Dermis microvascular lymphatic vessel endothelial cell (primary cell): Measurements from ENCODE around the gene JMJD8. TPM values are rescaled to one million over a fixed set of nuclear protein-coding genes. Genes with fewer than 3 reads are reported as not detected.
"Not testable (repeated sequence)": the region's sequence is repeated elsewhere in the genome, so short reads cannot be mapped to it uniquely, and the experiment has no call there.

Experiments used
- DNase-seq, 2 donors: peaks; one replicate each; pipeline versions ENCODE4 v3.0.0 to v3.0.0-alpha.2; 2010; ENCODE audit warnings: low read depth in 2 of 2
- total RNA-seq: library from RNA; depleted of rRNA; stranded (reverse); fragments of >200 nt; gene quantifications from 2 replicates; pipeline ENCODE4 v1.2.1, GENCODE V29; 2014

Gene JMJD8
- total RNA-seq, 1 donor from 2014 or later, result 16.6 TPM

GRCh38 chr16:692356-693108 lies 8.4 kb upstream of the JMJD8 start:
- no peak for DNase-seq

GRCh38 chr16:691242-691641 lies 7.1 kb upstream of the JMJD8 start:
- DNase-seq, result not testable (repeated sequence)

GRCh38 chr16:689175-689897 lies 5.2 kb upstream of the JMJD8 start:
- DNase-seq, result peak in 1 of 2 donors; percentile 17

GRCh38 chr16:687499-687898 lies 3.4 kb upstream of the JMJD8 start:
- no peak for DNase-seq

GRCh38 chr16:686459-687260 lies 2.5 kb upstream of the JMJD8 start:
- DNase-seq, result no peak

GRCh38 chr16:685967-686366 lies 1.8 kb upstream of the JMJD8 start:
- peak; percentile 27 to 54 for DNase-seq

- DNase-seq, result no peak
Observed at GRCh38 chr16:684961-685696, 995 bp upstream of the JMJD8 start.

GRCh38 chr16:683396-684070 lies 601 bp downstream of the JMJD8 start:
- DNase-seq, result no peak

GRCh38 chr16:682493-683395 lies 1.4 kb downstream of the JMJD8 start:
- DNase-seq, result no peak

- no peak for DNase-seq
Observed at GRCh38 chr16:681746-682427, 2.2 kb downstream of the JMJD8 start.

- peak in 1 of 2 donors; percentile 49 for DNase-seq
Observed at GRCh38 chr16:680967-681745, 3.0 kb downstream of the JMJD8 start.

- DNase-seq, result no peak
Observed at GRCh38 chr16:680625-680945, 3.5 kb downstream of the JMJD8 start.

GRCh38 chr16:679814-680624 lies 4.1 kb downstream of the JMJD8 start, which contains the start of gene STUB1:
Gene STUB1, plus strand, starts transcription at chr16:680410. Its CDS starts 116 bp downstream, at chr16:680526.
- DNase-seq, result peak; percentile 60 to 91

- peak; percentile 30 to 62 for DNase-seq
Observed at GRCh38 chr16:678858-679813, 5.0 kb downstream of the JMJD8 start.

GRCh38 chr16:678209-678857 lies 5.8 kb downstream of the JMJD8 start:
- DNase-seq, result no peak
